CD4-positive, alpha-beta T cell treated with Interleukin-17A for 4 hours (primary cell): ENCODE measurements around the gene MCEMP1.
A peak's percentile ranks its signal among the peaks of the same experiment; 100 is the strongest.

Source experiments
- DNase-seq: peaks from one replicate; pipeline ENCODE4 v3.0.0-alpha.2; 2020; ENCODE audit warnings: mixed read lengths

The MCEMP1 gene, protein sequence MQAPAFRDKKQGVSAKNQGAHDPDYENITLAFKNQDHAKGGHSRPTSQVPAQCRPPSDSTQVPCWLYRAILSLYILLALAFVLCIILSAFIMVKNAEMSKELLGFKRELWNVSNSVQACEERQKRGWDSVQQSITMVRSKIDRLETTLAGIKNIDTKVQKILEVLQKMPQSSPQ

DNA sequence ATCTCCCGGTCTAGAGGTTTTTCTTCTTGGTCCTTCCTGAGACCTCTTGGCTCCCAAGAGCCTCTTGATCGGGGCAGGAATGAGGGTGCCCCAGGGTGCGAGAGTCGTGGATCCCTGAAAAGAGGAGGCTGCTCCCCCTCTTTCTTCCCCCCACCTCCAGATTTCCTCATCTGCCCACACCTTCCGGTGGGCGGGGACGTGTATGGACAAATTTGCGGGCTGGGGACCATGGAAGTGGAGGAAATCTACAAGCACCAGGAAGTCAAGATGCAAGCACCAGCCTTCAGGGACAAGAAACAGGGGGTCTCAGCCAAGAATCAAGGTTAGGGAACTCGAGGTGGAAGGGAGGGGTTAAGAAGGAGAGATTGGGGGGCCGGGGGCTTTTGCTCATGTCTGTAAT lies at the start of gene MCEMP1:
TSS of gene MCEMP1 (plus strand) at position 237 of the 400 bp plus-strand sequence. CDS start at position 268, 31 bp downstream.
- DNase-seq = no peak

DNA sequence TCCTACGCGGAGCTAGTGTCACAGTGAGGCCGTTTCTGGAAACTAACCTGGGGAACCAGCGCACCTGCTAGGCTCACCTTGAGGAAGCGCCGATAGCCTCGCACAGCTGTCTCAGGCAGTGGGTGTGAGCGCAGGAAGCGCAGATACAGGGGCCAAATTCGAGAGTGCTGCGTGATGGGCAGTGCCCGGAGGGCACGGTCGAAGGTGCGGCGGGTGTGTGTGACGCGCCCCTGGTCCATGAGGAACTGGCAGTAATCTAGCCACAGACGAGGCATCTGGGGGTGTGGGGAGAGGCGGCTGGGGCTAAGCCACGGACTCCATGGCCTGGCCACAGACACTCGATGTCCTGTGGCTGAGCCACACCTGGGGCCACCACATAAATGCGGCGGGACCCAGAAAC lies 49.7 kb upstream of the MCEMP1 start:
- no peak for DNase-seq

DNA sequence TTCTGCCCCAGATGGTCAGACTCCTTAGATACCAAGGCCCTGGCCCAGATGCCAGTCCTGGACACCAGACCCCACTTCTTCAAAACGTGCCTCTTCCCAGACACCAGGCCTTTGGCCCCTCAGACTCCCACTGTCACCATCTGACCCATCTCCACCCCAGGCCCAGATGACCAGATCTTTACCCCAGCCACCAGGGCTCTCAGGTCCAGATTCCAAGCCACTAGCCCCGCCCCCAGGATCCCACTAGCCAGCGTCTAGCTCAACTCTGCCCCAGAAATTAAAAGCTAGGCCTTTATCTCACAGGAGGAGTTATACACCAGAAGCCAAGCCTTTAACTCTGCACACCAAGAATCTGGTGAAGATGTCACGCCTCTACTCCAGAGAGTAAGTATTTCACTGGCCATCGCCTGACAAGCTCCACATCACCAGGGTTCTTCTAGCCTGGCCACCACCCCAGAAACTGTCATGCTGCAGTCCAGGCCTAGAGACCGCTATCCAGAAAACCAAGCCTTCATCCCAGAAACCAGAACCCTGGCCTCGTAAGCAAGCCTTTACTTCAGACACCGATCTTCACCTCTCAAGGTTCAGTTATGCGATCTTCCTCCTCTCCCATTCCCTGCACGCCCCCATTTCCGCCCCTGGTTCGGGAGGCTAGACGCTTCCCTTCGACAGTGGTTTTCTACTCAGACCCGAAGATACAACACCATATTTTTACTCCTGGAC lies 48.1 kb upstream of the MCEMP1 start:
- no peak for DNase-seq

DNA sequence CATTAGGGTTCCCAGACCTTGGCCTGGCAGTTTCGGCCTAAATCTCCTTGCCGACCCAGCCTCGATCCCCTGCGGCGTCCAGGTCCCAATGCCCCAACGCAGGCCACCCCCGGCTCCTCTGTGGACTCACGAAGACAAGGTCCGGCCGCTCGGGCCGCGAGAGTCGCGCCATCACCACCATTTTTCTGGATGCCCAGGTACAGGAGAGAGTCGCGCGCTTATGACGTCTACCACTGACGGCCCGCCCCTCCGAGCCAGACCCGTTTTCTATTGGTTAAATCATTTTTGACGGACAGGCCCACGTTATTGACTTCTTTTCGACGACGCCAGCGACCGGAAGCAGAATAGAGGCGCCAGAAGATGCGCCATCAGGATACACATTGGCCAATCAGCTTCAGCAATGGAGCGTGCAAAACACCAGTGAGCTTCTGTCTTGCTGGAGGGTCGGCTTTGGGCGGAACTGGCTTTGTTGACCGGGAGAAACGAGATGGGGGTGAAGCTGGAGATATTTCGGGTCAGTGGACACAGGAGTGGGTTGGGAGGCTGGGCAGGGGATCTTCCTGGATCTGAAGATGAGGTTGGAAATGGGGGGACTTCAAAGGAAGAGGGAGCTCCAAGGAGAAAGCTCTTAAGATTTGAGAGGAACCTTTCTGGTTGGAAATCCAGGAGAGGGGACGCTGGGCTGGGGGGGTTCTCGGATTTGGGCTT lies 47.4 kb upstream of the MCEMP1 start, which contains the start of the genes PET100 and XAB2:
TSS of gene PET100 (plus strand) at position 447 of the 708 bp plus-strand sequence. CDS start at position 488, 41 bp downstream.
TSS of gene XAB2 (minus strand) at position 199 of the 708 bp plus-strand sequence. CDS start at position 181, 18 bp downstream.
- peak; percentile 93 for DNase-seq

DNA sequence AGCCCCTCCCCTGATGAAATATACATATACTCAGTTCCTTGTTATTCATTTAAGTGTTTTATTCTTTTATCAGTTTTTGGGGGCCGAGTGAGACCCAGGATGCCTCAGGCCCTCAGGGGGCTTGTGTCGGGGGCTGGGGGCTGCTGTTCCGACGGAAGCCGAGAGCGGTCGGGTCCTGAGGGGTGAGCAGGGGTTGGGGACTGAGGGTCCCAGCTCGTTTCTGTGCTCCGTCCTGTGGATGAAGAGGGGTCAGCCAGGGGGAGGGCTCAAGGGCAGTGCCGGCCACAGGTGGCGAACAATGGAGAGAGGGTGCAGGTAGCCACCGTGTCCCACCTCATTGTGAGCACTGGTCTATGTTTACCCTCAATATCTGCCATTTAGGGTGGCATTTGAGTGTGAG lies 45.3 kb upstream of the MCEMP1 start:
- no peak for DNase-seq

DNA sequence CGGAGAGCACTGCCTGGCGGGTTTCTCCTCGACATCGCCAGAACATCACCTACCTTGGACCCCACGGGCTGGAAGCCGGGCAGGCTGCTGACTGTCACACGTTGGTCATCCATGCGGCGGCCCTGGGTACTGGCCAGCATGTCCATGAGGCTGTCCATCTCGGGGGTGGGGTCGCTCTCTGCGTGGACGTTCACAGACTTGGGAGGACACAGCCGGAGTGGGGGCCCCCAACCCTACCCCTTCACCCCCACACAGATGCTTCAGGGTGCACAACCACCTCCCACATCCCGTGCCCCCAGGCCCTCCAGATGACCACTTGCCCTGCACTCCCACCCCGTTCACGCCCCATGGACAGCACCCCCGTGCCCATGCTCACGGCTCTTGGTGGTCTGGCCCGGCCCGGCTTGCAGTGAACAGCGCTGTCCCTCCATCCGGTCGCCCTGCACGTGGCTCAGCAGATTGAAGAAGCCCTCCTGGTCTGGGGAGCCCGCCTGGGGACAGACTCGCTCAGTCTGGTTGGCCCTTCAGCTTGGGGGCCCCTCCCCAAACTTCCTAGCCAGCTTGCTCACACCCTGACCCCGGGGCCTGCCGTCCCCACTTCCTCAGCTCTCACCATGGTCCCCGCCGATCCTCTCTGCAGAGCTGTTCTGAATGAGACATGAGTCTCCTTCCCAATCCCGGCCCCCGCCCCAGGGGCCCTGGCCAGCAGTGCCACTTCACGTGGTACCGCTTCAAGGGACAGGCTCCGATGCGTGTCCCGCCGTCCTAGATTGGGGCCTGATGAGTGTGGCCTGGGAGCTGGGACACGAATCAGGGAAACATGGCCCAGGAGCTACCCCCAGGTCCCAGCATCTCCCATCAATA lies 44.3 kb upstream of the MCEMP1 start:
- DNase-seq = no peak

DNA sequence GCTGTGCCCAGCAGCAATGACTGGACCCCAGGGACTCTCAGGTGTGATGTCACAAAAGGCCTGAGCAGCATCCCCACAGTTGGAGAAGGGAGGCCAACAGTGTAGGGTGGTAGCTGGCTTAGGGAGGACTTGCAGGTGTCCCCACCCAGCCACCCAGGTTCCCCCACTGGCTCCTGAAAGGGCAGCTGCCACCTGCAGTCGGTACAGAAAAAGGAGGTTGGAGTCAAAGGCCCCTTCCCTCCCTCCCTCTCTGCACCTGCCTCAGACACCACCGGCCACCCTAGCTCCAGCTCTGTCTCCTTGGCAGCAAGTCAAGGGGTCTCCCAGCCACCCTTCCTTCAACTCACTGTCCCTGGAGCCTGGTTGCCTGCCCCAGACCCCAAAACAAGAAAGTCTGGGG lies 43.2 kb upstream of the MCEMP1 start, which contains the start of gene PCP2:
TSS of gene PCP2 (minus strand) at position 22 of the 400 bp plus-strand sequence. CDS start 262 bp downstream, outside the sequence.
- no peak for DNase-seq

DNA sequence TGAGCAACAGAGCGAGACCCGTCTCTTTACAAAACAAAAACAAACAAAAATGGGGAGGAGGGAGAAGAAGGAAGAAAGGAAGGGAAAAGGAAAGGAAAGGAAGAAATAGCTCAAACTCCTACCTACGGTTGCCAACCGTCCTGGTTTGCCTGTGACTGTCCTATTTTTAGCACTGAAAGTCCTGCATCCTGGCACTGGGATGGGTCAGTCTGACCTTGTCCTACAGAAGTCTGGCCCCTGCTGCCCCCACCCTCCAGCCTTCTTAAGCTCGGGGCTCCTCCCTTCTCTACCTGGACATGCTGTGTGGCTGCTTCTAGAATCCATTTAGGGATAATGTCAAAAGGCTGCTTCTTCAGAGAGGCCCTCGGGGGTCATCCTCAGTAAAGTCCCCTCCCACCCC lies 41.2 kb upstream of the MCEMP1 start:
- no peak for DNase-seq

DNA sequence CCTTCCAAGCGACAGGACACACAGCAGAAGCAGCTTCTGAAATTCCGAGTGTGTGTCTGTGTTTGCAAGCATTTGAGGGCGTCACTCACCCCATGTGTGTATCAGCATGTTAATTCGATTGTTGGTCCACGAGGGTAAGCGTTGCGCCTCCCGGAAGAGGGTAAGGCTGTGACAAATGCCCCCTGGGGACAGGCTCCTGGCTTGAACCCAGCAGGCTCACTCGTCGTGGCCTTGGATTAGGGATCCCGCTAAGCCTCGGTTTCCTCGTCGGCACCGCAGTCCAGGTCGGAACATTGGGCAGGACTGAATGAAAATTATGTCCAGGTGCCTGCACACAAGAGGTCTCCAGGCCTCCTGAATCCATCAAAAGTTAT lies 40.6 kb upstream of the MCEMP1 start:
- no peak for DNase-seq

DNA sequence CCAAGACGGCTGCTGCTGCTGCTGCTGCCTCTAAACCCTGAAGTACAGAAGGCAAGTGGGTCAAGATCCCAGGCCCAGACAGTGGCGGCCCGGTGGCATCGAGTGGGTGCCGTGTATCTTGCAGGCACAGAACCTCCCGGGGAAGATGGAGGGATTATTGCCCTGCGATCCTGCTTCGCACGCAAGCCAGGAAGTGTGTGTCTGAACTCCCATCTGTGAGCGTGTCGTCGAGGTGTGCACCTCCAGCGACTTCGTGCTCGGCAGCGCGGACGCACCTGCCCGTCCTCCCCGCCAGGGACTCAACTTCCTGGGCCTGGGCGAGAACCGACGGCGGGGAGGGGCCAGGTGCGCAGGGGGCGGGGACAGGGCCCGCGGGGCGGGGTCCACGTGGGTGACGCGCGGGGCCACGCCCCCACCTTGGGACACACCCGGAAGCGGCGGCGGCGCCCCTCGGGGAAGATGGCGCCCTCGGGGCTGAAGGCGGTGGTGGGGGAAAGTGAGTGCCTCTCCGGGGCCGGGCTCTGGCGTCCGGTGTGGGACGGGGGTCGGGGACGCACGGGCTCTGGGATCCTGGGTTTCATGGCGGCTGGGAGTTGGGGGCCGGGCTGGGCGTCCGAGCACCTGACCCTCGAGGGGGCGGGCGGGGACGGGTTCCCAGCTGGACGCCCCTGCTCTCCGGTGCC lies 40.1 kb upstream of the MCEMP1 start, which contains the start of gene STXBP2:
TSS of gene STXBP2 (plus strand) at position 420 of the 683 bp plus-strand sequence. CDS start at position 460, 40 bp downstream.
- DNase-seq = peak; percentile 95

DNA sequence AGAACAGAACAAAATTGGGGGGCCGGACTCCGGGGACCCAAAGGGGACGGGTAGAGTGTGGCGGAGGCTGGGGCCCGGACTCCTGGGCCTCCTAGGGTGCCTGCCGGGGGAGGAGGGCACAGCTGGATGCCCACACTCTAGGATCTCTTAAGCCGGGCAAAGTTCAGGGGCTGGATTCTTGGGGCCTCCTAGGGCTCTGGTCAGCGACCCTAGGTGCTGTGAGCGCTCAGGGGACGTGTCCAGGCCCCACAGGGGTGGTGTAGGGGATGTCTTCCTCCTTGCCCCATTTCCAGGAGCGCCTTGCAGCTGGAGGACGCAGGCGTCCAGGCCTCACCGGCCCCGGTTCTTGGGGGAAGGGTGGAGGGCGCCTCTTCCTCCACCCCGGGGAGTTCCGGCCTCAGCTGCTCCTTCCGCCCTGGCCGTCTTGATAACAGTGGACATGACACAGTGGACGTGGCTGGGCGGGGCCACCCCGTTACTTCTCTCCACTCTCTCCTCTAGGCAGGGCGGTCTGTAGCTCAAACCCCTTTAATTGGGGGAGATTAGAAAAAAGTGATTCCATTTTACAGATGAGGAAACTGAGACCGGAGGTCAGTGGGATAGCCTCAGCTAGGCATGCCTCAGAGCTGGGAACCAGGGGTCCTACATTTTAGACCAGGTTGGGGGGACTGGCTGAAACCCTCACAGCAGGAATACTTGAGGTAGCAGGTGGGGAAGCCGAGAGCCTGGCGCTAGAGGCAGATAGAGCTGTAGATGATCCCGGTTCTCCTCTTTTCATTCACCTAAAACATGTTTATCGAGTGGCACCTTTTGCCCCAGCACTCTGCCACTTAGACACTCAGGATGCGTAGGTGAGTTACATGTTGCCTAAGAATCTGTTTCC lies 39.3 kb upstream of the MCEMP1 start:
- peak; percentile 18 for DNase-seq

DNA sequence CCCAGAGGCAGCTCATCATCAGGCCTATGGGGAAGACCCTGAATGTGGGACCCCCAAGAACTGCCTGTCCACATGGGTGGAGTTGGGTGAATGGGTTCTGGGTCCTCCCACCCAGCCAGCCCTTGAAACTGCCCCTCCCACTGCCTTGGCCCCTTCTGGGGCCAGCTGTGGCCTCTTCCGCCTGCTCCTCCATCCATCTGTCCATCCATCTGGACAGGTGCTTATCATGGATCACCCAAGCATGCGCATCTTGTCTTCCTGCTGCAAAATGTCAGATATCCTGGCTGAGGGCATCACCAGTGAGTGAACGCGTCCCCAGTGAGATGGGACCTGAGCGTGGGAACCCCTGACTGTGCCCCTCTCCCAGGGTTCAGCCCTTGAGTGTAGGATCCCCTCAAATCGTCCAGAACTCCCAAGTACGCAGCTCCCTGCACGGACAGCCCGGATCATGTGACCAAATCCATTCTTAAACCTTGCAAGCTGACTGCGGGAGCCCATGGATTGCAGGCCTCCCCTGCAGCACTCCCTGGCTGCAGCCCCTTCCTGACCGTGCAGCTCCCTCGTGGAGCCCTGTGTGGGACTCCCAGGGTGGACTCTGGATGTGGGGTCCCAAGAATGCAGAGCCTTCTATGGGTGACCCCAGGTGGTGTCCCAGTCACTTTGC lies 38.0 kb upstream of the MCEMP1 start:
- no peak for DNase-seq

DNA sequence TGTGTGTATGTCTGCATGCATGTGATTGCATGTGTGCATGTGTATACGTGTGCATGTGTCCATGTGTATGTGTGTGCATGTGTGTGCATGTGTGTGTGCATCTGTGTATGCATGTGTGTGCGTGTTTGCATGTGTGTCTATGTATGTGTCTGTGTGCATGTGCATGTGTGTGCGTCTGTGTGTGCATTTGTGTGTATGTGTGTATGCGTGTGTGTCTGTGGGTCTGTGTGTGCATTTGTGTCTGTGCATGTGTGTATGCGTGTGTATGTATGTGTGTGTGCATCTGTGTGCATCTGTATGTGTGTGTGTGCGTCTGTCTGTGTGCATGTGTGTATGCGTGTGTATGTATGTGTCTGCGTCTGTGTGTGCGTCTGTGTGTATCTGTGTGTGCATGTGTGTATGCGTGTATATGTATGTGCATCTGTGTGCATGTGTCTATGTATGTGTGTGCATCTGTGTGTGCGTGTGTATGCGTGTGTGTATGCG lies 37.0 kb upstream of the MCEMP1 start:
- DNase-seq = no peak

DNA sequence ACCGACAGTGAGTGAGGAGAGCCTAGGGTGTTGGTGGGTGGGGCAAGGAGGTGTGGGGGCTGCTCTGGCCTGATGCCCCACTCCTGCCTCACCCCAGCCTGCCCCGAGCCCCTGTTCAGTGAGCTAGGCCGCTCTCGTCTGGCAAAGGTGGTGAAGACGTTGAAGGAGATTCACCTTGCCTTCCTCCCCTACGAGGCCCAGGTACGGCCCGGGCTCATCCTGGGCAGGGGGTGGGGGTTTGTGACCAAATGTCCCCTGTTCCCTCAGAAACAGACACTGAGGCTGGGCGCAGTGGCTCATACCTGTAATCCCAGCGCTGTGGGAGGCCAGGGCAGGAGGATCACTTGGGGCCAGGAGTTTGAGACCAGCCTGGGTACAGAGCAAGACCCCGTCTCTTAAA lies 36.1 kb upstream of the MCEMP1 start:
- no peak for DNase-seq

DNA sequence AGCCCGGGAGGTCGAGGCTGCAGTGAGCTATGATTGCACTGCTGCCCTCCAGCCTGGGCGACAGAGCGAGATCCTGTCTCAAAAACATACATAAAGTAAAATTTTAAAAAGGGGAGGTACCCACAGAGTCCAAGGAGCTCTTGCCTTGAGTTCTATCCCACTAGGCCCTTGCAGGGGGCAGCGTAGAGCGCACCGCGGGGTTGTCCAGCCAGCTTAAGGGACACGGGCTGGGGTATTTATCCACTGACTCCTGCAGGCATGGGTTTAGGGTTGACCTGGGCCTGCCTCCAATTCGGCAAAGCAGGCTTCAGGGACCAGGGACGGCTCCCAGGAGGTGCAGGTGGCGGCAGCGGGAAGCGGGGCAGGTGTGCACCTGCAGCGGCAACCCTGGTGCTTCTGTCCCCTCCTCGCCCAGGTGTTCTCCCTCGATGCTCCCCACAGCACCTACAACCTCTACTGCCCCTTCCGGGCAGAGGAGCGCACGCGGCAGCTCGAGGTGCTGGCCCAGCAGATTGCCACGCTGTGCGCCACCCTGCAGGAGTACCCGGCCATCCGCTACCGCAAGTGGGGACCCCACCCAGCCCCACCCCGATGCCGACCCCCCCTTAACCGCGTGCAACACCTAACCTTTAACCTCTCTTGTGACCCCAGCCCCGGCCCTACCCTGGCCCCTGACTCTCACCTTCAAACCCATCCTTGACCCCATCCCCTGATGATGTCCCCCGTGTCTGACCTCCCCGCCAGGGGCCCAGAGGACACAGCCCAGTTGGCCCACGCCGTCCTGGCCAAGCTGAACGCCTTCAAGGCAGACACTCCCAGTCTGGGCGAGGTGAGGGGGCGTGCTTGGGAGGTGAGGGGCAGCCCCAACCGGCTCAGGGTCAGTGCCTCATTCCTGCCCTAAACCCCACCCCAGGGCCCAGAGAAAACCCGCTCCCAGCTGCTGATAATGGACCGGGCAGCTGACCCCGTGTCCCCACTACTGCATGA lies 35.3 kb upstream of the MCEMP1 start:
- DNase-seq = no peak

DNA sequence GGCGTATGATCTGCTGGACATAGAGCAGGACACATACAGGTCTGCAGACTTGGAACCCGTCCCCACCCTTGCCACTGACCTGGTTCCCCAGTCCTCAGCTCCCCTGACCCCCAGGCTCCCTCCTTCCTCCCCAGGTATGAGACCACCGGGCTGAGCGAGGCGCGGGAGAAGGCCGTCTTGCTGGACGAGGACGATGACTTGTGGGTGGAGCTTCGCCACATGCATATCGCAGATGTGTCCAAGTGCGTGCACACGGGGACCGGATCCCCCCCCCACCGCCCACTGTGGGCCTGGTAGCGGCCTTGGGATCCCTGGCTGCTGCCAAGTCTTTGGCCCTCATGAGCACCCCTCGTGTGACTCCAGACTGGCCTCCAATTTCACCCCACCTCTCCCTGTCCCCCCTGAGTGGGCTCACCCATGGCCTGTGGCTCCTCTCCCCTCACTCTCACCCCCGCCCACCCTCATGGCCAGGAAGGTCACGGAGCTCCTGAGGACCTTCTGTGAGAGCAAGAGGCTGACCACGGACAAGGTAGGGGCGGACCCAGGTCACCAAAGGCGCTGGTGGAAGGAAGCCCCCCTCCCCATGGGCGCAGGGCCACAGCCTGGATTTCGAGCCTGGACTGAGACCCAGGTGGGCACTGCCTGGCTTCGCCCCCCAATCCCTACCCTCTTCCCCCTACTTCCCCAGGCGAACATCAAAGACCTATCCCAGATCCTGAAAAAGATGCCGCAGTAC lies 34.4 kb upstream of the MCEMP1 start:
- no peak for DNase-seq

DNA sequence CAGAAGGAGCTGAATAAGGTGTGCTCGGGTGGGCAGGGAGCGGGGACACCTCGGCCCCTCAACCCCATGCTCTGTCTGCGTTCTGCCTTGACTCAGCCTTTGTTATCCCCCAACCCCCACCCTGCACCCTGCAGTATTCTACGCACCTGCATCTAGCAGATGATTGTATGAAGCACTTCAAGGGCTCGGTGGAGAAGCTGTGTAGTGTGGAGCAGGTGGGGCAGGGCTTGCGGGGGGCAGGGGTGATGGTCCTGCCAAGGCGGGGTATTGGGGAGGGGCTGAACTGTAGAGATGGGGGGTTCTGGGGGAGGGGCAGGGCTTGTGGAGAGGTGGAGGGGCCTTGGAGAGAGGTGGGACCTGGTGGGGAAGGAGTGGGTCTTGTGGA lies 33.9 kb upstream of the MCEMP1 start:
- no peak for DNase-seq
